HG03066 (cell line): Measurements from ENCODE around the gene PIANP.
A peak's percentile ranks its signal among the peaks of the same experiment; 100 is the strongest.
"Not testable (repeated sequence)": the region's sequence is repeated elsewhere in the genome, so short reads cannot be mapped to it uniquely, and the experiment has no call there.

Experiments used
- ATAC-seq: cut with Tn5 transposase; IDR thresholded peaks from one replicate; pipeline ENCODE4 v1.9.1; 2021; ENCODE audit warnings: low read depth; ENCODE audit not compliant: unreplicated experiment

The PIANP gene, protein sequence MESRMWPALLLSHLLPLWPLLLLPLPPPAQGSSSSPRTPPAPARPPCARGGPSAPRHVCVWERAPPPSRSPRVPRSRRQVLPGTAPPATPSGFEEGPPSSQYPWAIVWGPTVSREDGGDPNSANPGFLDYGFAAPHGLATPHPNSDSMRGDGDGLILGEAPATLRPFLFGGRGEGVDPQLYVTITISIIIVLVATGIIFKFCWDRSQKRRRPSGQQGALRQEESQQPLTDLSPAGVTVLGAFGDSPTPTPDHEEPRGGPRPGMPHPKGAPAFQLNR

DNA sequence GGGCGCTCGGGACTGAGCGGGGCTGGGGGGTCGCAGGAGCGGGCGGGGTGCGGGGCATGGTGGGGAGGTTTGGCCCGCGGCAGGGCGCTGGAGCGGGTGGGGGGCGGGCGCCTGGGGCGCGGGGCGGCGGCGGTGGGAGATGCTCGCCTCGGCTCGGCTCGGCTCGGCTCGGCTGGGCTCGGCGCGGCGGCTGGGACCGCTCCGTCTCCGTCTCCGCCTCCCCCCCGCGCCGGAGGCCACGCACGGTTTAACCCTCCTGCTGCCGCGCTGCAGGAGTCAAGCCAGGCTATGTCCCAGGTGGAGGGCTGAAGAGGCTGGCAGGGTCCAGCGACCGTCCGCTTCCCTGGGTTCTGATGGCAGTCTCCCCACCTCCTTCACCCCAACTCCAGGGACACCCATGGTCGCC lies at the start of gene PIANP:
PIANP (minus strand) TSS at position 170 of the 406 bp plus-strand sequence. CDS start 2,754 bp downstream, outside the sequence.
- no peak for ATAC-seq

DNA sequence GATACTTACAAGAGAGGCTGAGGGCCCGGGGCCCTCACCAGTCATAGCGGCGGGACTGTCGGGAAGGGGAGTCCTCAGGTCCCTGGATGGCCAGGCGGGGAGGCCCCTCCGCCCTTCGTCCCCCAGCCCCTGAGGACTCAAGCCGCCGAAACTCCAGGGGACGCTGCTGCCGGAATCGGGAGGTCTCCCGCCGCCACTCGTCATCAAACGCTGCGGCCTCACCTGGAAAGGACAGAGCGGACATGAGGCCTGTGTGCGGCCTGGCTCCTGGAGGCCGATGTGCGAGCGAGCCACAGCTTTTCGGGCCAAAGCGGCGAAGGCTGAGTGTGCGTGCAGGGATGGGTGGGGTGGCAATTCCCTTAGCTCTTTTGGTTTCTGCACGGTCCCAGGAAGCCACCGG lies 48.1 kb upstream of the PIANP start:
- ATAC-seq, result no peak

DNA sequence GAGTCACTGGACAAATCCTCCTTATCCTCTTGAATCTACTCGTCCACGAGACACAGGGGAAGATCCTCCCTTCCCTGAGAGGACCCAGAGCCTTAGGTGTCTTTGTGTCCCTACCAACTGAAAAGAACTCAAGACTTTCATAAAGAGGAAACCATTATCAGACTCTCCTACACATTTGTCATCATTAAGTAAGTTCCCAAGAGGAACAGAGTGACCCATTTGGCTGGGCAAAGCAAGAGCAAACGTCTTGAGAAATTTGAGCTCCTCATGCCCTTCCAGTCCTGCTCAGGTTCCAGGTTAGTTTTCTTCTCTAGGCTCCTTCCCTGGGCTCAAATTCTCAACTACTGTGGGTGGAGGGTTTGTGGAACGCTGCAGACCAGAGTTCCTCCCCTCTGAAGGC lies 46.6 kb upstream of the PIANP start:
- no peak for ATAC-seq

DNA sequence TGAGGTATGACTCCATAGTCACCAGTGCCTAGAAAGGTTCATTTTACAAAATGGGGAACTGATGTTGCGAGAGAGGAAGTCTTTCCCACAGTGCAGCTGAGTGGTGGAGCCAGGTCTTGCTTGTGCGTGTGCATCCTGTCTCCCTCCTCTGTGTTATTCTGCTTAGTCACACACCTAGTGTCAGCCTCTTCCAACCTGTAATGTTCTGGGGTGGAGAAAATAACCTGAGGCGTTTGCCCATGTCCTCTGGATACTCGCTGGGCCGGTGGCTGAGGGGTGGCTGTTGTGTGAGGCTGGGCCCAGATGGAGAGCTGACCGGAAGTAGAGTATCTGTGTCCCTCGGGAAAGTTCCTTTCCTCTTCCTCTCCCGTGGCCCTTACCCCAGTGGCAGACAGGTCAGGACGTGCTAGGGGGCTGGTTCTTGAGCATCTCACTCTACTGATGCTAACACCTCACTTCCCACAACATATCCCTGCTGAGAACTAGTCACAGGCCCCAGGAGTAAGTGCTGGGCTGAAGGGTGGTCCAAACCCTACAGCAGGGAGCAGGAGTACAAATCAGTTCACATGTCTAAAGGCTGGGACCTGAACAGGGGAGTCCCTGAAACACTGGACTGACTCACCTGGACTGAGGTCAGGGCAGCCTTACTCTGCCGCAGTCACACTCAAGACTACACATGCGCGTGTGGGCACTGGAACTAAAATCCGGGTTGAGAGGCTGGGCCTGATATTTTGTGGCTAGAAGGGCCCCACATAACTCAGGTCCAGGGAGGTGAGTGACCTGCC lies 45.3 kb upstream of the PIANP start:
- ATAC-seq, result no peak

DNA sequence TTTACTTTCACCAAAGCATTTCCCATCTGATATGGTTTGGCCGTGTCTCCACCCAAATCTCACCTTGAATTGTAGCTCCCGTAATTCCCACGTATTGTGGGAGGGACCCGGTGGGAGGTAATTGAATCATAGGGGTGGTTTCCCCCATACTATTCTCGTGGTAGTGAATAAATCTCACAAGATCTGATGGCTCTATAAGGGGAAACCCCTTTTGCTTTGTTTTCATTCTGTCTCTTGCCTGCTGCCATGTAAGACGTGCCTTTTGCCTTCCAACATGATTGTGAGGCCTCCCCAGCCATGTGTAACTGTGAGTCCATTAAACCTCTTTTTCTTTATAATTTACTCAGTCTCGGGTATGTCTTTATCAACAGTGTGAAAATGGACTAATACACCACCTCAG lies 42.7 kb upstream of the PIANP start:
- ATAC-seq, result not testable (repeated sequence)

DNA sequence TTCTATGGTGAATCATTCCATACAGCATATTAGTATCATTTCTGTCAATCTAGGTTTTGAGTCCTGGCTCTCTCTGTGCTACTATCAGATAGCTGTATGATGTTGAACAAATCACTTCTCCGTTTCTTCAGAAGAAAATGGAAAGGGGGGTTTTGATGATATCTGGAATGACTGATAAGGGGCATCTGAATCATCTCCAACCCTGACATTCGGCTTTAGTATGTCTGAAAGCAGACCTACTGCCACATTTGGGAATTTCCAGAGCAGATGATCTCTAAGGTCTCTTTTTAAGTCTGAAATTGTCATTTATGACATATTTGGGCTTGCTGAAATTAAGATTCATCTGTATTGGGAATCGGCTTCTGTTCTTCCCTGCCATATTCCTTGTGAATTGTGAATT lies 42.2 kb upstream of the PIANP start:
- ATAC-seq, result no peak

DNA sequence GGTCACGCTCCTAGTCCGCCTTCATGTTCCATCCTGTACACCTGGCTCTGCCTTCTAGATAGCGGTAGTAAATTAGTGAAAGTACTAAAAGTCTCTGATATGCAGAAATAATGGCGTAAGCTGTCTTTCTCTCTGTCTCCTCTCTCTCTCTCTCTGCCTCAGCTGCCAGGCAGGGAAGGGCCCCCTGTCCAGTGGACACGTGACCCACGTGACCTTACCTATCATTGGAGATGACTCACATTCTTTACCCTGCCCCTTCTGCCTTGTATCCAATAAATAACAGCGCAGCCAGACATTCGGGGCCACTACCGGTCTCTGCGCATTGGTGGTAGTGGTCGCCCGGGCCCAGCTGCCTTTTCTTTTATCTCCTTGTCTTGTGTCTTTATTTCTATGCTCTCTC lies 41.5 kb upstream of the PIANP start:
- ATAC-seq, result not testable (repeated sequence)

DNA sequence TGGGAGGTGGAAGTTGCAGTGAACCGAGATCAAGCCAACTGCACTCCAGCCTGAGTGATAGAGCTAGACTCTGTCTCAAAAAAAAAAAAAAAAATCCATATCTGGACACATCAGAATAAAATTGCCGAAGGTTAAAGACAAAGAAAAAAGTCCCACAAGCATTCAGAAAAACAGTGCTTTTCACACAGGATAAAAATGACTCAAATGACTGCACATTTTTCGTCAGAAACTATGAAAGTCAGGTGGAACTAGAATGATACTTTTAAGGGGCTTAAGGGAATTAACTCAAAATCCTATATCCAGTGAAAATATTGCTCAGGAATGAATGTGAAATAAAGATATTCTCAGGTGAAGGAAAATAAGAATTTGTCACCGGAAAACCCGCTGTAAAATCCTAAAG lies 36.1 kb upstream of the PIANP start:
- ATAC-seq, result no peak

DNA sequence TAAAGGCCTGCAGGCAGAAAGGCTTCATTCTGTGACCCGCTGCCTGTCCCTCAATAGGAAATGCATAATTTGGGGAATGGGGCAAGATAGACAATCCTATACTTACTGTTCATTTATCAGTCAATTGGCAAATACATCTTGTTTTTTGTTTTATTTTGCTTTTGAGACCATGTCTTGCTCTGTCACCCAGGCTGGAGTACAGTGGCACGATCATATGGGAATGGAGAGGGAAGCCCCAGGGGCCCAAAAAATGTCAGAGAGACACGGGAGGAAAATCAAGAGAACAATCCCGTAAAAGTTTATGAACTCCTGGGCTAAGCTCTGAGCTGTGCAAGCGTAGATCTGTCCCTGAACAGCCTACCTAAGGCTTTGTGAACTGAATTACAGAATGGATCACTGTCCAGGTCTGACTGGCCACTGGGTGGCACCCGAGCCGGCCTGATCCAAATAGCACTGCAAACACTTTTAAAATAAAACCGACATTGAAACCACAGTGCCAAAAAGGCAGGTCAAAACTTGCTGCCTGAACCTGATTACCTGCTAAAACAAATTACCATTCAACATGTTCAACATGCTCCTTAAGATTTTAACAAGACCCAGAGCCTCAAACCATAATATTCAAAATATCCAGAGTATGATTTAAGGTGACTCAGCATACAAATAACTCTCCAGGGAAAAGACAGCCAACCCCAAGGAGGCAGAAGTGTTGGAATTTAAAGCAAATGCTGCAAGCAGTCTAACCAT lies 35.0 kb upstream of the PIANP start:
- ATAC-seq, result no peak

DNA sequence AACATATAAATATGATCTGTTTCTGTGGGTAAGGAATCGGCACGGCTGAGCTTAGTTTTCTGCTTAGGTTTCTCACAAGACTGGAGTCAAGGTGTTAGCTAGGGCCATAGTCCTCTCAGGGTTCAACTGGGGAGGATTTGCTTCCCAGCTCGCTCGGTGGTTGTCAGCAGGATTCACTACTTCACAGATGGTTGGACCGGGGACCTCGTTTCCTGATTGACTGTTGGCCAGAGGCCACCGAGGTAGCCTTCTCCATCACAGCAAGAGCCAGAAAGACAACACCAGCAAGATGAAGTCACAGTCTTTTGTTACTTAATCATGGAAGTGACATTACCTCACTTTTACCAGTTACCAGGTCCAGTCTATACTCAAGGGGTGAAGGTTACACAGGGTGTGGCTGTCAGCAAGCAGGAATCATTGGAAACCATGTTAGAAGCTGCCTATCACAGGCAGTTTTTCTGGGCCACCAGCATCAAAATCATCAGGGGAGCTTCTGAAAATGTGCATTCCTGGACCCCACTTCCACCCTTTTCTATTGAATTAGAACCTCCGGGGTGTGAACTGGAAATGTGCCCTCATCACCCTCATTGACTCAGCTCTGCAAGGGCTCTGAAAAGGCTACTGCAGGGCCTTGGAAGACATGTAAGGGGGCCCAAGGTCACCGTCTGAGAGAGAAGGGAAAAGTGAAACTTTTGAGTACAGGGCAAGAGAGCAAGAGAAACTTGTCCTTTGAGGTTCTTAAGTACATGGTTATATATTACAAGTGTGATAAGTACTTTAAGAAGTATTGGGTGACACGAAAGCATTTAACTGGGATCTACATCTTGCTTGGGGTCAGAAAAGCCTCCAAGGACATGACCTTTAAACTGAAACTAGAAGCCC lies 34.1 kb upstream of the PIANP start:
- ATAC-seq, result no peak

DNA sequence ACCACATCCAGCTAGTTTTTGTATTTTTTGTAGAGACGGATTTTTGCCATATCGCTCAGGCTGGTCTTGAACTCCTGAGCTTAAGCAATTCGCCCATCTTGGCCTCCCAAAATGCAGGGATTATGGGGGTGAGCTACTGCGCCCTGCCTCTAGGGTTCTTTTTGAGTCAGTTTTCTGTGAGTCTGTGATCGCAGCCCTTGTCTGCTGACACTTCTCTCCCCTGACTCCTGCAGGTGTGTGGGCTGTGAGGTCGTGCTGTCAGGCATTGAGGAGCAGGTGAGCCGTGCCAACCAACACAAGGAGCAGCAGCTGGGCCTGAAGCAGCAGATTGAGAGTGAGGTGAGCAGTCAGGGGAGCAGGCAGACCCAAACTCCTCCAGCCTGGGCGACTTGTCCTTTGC lies 29.6 kb upstream of the PIANP start:
- no peak for ATAC-seq

DNA sequence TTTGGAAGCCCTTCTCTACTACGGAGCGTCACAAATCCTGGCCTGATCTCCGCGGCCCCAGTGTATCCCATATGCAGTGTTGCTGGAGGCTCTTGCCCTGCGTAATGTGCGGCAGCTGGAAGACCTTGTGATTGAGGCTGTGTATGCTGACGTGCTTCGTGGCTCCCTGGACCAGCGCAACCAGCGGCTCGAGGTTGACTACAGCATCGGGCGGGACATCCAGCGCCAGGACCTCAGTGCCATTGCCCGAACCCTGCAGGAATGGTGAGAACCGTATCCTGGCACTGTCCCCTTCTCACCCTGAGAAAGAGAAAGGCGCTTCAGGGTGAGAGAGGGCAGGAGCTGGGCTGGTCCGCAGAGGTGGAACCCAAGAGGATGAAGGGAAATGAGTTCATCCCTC lies 28.6 kb upstream of the PIANP start:
- ATAC-seq, result no peak

DNA sequence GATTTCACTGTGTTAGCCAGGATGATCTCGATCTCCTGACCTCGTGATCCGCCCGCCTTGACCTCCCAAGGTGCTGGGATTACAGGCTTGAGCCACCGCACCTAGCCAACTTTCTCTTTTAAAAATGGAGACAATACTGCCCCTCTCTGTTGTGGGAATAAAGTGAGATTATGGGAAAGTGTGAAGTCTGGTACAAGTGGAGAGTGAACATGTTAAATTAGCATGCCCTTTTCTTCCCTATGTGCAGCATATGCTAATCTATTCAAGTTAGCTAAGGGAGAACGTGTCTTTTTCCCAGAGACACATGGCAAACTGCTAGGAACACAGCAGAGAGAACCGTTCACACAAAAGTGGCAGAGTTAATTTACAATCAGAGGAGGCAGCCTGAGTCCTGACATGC lies 24.7 kb upstream of the PIANP start:
- ATAC-seq, result no peak

DNA sequence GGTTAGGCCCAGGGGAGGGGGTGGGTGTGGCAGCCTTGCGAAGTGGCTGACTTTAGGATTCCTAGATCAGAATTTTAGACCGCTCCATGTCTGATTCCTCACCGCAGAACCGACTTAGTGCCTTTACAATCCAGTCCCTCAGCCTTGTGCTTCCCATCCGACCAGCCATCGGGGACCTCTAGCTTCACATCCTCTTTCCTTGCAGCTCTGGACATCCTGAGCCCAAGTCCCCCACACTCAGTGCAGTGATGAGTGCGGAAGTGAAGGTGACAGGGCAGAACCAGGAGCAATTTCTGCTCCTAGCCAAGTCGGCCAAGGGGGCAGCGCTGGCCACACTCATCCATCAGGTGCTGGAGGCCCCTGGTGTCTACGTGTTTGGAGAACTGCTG lies 23.8 kb upstream of the PIANP start:
- peak; percentile 29 for ATAC-seq

DNA sequence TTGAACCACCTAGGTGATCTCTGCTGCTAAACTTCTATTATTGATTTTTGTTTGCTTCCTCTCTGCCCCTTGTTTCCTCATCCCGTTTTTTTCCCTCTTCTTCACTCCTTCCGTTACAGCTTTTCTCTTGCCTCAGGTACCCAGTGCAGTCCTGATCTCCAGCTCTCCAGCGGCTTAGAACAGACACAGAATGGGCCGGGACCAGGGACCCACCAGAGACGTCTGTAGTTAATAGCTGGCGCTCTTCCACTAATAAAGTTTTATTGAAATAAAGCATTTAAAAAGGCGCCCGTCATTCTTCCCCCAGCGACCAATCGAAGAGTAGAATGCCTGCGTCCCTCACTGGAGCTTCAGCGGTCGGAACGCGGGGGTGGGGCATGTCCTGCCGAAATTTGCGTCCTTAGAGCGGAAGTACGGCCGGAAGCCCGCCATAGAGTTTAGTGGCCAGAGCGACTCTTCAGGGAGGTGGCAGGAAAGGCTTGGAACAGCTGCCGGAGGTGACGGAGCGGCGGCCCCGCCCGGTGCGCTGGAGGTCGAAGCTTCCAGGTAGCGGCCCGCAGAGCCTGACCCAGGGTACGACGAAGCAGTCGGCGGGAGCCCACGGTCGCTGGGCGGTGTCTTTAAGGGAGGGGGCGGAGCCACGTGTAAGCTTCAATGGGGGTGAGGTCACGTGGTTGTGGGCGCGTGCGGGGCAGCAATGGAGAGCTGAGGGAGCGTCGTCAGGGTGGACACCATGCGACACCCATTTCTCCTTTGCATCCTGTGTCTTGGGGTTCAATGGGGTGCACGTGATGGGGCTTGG lies 23.2 kb upstream of the PIANP start, which contains the start of gene COPS7A:
COPS7A (plus strand) TSS at position 440 of the 802 bp plus-strand sequence. CDS start 611 bp downstream, outside the sequence.
- peak; percentile 91 for ATAC-seq

DNA sequence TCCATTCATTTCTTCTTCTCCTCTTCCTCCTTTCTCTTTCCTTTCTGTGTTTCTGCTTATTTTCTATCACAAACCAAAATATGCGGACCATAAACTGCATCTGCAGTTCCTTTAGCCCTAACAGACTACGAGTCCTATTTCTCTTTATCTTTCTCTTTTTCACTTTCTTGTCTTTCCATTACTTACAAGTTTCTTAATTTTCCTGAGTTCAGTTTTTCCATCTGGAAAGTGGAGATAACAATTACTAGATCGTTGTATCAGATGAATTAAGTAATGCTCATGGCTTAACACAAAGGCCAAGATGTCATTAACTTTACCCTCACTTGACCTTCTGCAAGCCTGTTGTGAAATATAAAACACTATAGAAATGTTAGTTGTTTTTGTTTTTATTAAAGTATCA lies 22.2 kb upstream of the PIANP start:
- ATAC-seq, result no peak

DNA sequence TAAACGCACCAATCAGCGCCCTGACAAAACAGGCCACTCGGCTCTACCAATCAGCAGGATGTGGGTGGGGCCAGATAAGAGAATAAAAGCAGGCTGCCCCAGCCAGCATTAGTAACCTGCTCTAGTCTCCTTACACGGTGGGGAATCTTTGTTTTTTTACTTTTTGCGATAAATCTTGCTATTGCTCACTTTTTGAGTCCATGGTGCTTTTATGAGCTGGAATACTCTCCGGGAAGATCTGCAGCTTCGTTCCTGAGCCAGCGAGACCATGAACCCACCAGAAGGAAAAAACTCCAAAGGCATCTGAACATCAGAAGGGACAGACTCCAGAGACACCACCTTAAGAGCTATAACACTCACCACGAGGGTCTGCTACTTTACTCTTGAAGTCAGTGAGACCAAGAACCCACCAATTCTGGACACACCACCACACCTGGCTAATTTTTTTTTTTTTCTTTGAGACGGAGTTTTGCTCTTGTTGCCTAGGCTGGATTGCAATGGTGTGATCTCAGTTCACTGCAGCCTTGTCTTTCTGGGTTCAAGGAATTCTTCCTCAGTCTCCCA lies 16.3 kb upstream of the PIANP start:
- ATAC-seq, result no peak

DNA sequence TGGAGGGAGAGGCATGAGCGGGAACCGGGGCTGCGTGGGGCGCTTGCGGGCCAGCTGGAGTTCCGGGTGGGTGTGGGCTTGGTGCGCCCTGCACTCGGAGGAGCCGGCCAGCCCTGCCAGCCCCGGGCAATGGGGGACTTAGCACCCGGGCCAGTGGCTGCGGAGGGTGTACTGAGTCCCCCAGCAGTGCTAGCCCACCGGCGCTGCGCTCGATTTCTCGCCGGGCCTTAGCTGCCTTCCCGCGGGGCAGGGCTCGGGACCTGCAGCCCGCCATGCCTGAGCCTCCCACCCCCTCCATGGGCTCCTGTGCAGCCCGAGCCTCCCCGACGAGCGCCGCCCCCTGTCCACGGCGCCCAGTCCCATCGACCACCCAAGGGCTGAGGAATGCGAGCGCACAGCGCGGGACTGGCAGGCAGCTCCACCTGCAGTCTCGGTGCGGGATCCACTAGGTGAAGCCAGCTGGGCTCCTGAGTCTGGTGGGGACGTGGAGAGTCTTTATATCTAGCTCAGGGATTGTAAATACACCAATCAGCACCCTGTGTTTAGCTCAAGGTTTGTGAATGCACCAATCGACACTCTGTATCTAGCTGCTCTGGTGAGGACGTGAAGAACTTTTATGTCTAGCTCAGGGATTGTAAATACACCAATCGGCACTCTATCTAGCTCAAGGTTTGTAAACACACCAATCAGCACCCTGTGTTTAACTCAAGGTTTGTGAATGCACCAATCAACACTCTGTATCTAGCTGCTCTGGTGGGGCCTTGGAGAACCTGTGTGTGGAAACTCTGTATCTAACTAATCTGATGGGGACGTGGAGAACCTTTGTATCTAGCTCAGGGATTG lies 15.6 kb upstream of the PIANP start:
- not testable (repeated sequence) for ATAC-seq
